Gastroesophageal sphincter (tissue), 4 donors: ENCODE data around the gene CCHCR1. TPM values are rescaled to one million over a fixed set of nuclear protein-coding genes. Genes with fewer than 3 reads are reported as not detected.

ENCODE experiments used
- ATAC-seq: fragments of 150-250 bp; one replicate; pipeline ENCODE4 v1.9.1; 2016; ENCODE audit warnings: mild to moderate bottlenecking, moderate library complexity
- H3K27ac ChIP-seq, 4 donors: fragments of 200-600 bp; sonication (generic) in 3 of 4; 1 replicate in 3 of 4; 2 replicates in 1 of 4; pipeline ENCODE4 v1.5.1; 2016 to 2019
- H3K27me3 ChIP-seq: fragments of 200-600 bp; sonication (generic); one replicate; pipeline ENCODE4 v1.5.1; 2019
- H3K36me3 ChIP-seq, 2 donors: fragments of 200-600 bp; sonication (generic); one replicate each; pipeline ENCODE4 v1.5.1; 2019; ENCODE audit warnings: control low read depth in 1 of 2
- H3K4me1 ChIP-seq, 3 donors: fragments of 200-600 bp; sonication (generic); 1 replicate in 2 of 3; 2 replicates in 1 of 3; pipeline ENCODE4 v1.5.1; 2016 to 2019; ENCODE audit warnings: control low read depth in 2 of 3
- H3K4me3 ChIP-seq, 2 donors: fragments of 200-600 bp; sonication (generic); one replicate each; pipeline ENCODE4 v1.5.1; 2019; ENCODE audit warnings: mild to moderate bottlenecking in 1 of 2, moderate library complexity in 1 of 2
- H3K9me3 ChIP-seq, 3 donors: fragments of 200-600 bp; sonication (generic); one replicate each; pipeline ENCODE4 v1.5.1; 2017 to 2019; ENCODE audit warnings: control low read depth in 2 of 3
- EP300 ChIP-seq: sonication (generic); formaldehyde crosslinking; IDR thresholded peaks from one replicate; pipeline ENCODE4 v1.6.1; 2017; ENCODE audit warnings: antibody characterized with exemption, mild to moderate bottlenecking
- POLR2A ChIP-seq, 2 donors: fragments of 450-650 bp; IDR thresholded peaks; one replicate each; pipeline ENCODE4 v1.6.1; 2017; ENCODE audit warnings: antibody characterized with exemption in 2 of 2, mild to moderate bottlenecking in 2 of 2, moderate library complexity in 1 of 2
- POLR2AphosphoS5 ChIP-seq: sonication (generic); formaldehyde crosslinking; IDR thresholded peaks from one replicate; pipeline ENCODE4 v1.6.1; 2017; ENCODE audit warnings: antibody characterized with exemption
- WGBS, 2 donors: methylation state at CpG; one replicate each; pipeline ENCODE4 v1.1.5; 2018; ENCODE audit warnings: low coverage in 1 of 2; 5-methylcytosine and 5-hydroxymethylcytosine counted together
- total RNA-seq, 4 donors: library from RNA; depleted of rRNA; stranded (reverse); fragments of >200 nt; gene quantifications; one replicate each; pipeline ENCODE4 v1.1.0, GENCODE V29; 2016
- TF ChIP-seq, protein P1 (sequence below), 4 experiments: fragments of 200-600 bp in 2 of 4; fragments of 450-650 bp in 2 of 4; sonication (generic) in 1 of 4; IDR thresholded peaks; one replicate each; pipeline ENCODE4 v1.5.1; 2017 to 2019; ENCODE audit warnings: antibody characterized with exemption in 4 of 4, mild to moderate bottlenecking in 2 of 4, moderate library complexity in 2 of 4

CCHCR1 gene
- total RNA-seq, 4 donors from 2014 or later, result 8.2 to 15.6 (median 11.5) TPM

DNA sequence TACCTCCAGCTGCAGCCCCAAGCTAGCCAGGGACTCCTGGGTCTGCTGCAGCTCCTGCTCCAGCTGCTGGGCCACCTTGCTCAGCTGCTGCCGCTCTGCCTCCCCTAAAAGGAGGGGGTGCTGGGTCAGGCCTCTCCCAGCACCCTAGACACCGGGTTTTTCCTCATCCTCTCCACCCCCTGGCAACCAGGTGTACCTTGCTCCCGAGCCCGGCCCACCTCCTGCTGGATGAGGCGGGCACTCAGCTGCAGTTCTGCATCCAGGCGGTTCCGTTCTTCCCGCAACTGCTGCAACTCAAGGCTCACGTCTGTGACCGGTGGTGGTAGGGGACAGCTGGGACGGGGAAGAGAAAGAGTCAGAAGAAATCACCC is 12.6 kb downstream of the CCHCR1 start:
- H3K27me3 ChIP-seq, result no peaks in the 10 kb centered on the region
- no peak overlapping the region for H3K4me3 ChIP-seq
- no peak for ATAC-seq
- peaks cover 0 to 16% (median 0%) of the 10 kb centered on the region in 3 donors for H3K4me1 ChIP-seq
- H3K36me3 ChIP-seq, result peaks cover 0 to 66% of the 10 kb centered on the region in 2 donors
- H3K9me3 ChIP-seq, result no peaks in the 10 kb centered on the region
- no peak overlapping the region for H3K27ac ChIP-seq
- TF ChIP-seq POLR2A (IDR thresholded peaks at IDR 0.05) (no peak), POLR2AphosphoS5 (no peak), EP300 (no peak)
- TF ChIP-seq, protein P1, sequence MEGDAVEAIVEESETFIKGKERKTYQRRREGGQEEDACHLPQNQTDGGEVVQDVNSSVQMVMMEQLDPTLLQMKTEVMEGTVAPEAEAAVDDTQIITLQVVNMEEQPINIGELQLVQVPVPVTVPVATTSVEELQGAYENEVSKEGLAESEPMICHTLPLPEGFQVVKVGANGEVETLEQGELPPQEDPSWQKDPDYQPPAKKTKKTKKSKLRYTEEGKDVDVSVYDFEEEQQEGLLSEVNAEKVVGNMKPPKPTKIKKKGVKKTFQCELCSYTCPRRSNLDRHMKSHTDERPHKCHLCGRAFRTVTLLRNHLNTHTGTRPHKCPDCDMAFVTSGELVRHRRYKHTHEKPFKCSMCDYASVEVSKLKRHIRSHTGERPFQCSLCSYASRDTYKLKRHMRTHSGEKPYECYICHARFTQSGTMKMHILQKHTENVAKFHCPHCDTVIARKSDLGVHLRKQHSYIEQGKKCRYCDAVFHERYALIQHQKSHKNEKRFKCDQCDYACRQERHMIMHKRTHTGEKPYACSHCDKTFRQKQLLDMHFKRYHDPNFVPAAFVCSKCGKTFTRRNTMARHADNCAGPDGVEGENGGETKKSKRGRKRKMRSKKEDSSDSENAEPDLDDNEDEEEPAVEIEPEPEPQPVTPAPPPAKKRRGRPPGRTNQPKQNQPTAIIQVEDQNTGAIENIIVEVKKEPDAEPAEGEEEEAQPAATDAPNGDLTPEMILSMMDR (IDR thresholded peaks at IDR 0.05), result no peak
- no CpG with 5 or more reads among the region's 11 CpGs for WGBS, 2 donors

DNA sequence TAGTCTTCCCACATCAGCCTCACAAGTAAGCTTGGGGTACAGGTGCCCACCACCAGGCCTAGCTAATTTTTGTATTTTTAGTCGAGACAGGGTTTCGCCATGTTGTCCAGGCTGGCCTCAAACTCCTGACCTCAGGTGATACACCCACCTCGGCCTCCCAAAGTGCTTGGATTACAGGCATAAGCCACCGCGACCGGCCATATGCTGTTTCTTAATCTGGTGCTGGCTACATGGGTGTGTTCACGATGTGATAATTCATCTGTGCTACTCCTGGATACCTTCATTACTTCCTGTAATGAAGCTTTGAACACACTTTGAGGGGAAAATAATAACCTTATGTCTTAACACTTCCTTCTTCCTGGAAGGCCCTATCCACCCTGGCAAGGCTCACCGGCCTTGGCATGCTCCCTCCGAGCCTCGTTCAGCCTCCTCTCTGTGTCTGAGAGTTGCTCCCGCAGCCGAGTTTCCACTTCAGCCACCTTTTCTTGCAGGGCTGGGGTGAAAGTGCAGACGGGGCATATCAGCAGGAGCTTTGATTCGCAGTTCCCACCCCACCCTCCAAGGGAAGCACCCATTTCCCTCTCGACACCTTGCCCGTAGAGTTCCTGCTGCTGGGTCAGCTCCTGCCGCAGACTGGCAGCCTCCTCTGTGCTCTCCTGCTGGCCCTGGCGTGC is 13.2 kb downstream of the CCHCR1 start:
- ATAC-seq, result no peak
- Histone ChIP-seq H3K27ac (no peak overlapping the region), H3K4me3 (no peak overlapping the region), H3K36me3 (peaks cover 0 to 61% of the 10 kb centered on the region in 2 donors), H3K27me3 (no peaks in the 10 kb centered on the region), H3K4me1 (peaks cover 0 to 16% (median 0%) of the 10 kb centered on the region in 3 donors), H3K9me3 (no peaks in the 10 kb centered on the region)
- 88 to 98% methylated on average over 10 to 12 of the region's 18 CpGs for WGBS, 2 donors
- TF ChIP-seq EP300 (no peak), POLR2AphosphoS5 (no peak), POLR2A (IDR thresholded peaks at IDR 0.05) (no peak)
- TF ChIP-seq, protein P1 (IDR thresholded peaks at IDR 0.05), result no peak

DNA sequence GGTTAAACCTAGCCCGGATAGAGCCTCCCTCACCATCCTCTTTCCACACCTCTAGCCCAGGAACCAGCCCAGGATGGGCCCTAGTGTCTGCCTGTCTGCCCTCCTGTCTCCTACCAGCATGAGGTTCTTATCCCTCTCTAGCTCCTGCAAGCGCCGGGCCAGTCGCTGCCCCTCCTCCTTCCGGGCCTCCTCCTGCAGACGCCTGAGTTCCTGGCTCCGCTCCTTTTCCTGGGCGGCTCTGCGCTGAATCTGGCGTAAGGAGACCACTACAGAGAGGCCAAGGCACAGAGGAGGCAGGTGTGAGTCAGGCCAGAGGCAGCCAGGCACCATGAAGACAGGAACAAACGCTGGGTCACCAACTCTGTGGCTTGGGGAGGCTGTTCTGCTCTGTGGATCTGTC is 14.5 kb downstream of the CCHCR1 start:
- Histone ChIP-seq H3K4me1 (peaks cover 0 to 16% (median 0%) of the 10 kb centered on the region in 3 donors), H3K9me3 (no peaks in the 10 kb centered on the region), H3K27me3 (no peaks in the 10 kb centered on the region), H3K27ac (peak overlapping the region in 2 of 4 donors; percentile 19 to 58), H3K4me3 (no peak overlapping the region), H3K36me3 (peaks cover 0 to 51% of the 10 kb centered on the region in 2 donors)
- TF ChIP-seq POLR2A (IDR thresholded peaks at IDR 0.05) (no peak), POLR2AphosphoS5 (peak; percentile 22)
- WGBS, 2 donors, result no CpG with 5 or more reads among the region's 11 CpGs
- peak; percentile 83 for ATAC-seq

DNA sequence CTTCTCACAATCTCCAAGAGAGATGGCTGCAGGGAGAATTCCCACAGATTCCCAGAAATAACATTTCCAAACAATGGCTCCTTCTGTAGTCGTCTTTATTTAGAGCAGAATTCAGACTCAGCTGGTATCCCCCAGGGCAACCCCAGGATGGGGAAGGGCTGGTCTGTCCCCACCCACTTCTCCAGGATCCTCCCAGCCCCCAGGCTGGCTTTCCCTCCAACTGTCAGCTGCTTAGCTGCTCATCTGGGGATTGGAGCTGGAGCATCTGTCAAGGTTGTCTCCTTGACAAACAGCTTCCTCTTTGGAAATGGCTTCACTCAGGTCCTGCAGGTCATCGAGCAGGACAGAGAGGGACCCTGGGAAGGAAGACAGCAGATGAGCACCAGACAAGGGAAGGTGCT is 15.2 kb downstream of the CCHCR1 start:
- no peaks in the 10 kb centered on the region for H3K27me3 ChIP-seq
- H3K27ac ChIP-seq, result peak overlapping the region in 1 of 4 donors; percentile 19
- H3K4me1 ChIP-seq, result peaks cover 0 to 23% (median 4%) of the 10 kb centered on the region in 3 donors
- H3K36me3 ChIP-seq, result peaks cover 0 to 43% of the 10 kb centered on the region in 2 donors
- H3K9me3 ChIP-seq, result no peaks in the 10 kb centered on the region
- TF ChIP-seq, protein P1 (IDR thresholded peaks at IDR 0.05), result no peak
- no peak for TF ChIP-seq POLR2AphosphoS5
- no peak for ATAC-seq
- no peak overlapping the region for H3K4me3 ChIP-seq
- WGBS, 2 donors, result 29 to 58% methylated on average over 1 of the region's 2 CpGs

DNA sequence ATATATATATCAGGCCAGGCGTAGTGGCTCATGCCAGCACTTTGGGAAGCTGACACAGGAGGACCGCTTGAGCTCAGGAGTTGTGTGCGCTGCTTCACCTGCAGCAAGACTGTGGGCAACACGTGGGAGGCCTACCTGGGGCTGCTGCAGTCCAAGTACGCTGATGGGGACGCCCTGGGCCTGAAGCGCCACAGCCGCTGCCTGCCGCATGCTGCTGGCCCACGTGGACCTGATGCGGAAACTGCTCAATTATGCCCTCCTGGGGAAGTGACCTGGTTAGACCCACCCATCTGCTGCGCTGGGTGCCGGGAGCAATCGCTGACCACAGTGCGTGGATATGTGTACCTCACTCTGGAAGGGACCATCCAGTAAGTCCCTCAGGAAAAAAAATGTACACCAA is 17.0 kb downstream of the CCHCR1 start:
- no peak for ATAC-seq
- Histone ChIP-seq H3K27ac (no peak overlapping the region), H3K4me1 (peaks cover 0 to 26% (median 4%) of the 10 kb centered on the region in 3 donors), H3K9me3 (no peaks in the 10 kb centered on the region), H3K36me3 (peaks cover 0 to 34% of the 10 kb centered on the region in 2 donors), H3K4me3 (no peak overlapping the region), H3K27me3 (no peaks in the 10 kb centered on the region)
- no peak for TF ChIP-seq POLR2AphosphoS5
- TF ChIP-seq, protein P1 (IDR thresholded peaks at IDR 0.05), result no peak
- no peak for TF ChIP-seq EP300
- no peak for TF ChIP-seq POLR2A (IDR thresholded peaks at IDR 0.05)
- WGBS, 2 donors, result 83% methylated on average over 6 of the region's 15 CpGs; no CpG with 5 or more reads in 1 of the 2 donors
